NCI-H2196 treated with DMSO at 0.1 percent for 48 hours (cell line): ENCODE data around the gene VASP.
A peak's percentile ranks its signal among the peaks of the same experiment; 100 is the strongest.

Source experiments
- DNase-seq: peaks from one replicate; lab custom pipeline; 2025; ENCODE audit not compliant: unreplicated experiment; lab: John Stamatoyannopoulos, UW

The VASP gene

DNA sequence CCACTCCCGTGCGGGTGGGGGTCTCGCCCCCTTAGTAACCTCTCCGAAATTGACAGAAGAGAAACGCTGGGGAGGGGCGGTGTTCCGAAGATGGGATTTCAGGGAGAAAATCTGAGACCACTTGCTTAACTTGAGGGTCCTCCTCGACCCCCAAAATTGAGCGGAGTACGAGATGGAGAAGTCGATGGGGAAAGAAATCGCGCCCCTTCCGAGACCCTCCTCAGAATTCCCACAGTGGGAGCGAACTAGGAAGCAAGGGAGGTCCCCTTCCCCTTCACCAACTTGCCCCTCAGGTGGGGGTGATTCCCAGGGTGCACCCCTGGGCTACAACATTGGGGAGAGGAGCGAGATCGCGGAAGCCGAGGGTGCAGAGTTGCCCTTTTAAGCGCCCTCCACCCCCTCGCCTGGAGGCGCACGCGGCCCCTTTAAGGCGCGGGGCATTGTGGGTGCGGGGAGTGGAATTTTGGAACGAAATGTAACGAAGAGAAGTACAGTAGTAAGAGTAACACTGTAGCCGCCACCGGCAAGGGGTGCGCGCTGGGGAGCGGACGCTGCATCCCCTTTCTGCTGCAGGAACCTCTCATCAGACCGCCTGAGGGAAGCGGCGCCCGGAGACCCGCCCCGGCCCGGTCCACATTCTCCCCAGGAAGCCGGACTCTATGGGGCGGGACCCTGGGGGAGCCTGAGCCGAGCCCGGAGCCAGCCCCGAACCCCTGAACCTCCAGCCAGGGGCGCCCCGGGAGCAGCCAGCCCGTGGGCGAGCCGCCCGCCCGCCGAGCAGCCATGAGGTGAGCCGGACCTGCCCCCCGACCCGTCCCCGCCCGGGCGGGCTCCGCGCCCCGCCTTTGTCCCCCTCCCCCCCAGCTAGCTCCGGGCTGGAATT is at the start of gene VASP:
VASP (plus strand) TSS at position 491 of the 883 bp plus-strand sequence; CDS start at position 784, 293 bp downstream.
- DNase-seq, result peak; percentile 64

DNA sequence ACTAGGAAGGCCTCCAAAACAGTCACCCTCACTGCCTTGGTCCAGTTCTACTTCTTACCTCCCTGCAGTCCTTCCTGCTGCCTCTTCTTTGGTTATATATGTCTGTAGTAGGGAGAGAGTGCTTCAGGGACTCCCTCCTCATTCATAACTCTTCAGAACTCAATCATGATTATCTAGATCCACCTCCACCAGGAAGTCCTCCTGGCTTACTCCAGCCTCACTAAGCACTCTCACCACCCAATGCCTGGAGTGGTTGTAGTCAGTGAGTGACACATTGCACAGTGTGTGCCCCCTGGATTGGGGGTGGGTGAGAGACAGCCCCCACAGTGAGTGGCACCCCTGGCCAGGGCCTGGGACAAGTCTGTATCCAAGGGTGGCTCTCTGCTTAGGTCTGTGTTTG is 49.5 kb upstream of the VASP start:
- no peak for DNase-seq

DNA sequence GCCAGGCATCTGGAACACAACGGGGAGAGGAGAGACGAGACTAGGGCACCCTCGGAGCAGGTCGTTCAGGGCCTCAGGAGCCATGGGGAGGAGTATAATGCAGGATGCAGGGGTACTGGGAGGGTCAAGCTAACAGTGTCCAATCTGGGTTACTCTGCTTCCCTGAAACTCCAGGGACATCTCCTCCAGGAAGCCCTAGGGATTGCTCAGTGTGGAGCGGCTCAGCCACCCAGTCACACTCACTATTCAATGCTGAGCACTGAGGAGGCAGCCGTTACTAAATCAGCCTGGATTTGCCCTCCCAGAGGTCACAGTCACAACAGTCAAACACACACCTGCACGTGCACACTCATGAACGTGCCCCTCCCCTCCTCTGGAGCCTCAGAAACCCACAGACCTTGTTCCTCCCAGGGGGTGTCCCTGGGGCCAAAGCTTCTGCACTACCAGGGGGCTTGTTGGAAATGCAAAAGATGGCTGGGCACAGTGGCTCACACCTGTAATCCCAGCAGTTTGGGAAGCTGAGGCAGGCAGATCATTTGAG is 46.4 kb upstream of the VASP start:
- DNase-seq, result no peak

DNA sequence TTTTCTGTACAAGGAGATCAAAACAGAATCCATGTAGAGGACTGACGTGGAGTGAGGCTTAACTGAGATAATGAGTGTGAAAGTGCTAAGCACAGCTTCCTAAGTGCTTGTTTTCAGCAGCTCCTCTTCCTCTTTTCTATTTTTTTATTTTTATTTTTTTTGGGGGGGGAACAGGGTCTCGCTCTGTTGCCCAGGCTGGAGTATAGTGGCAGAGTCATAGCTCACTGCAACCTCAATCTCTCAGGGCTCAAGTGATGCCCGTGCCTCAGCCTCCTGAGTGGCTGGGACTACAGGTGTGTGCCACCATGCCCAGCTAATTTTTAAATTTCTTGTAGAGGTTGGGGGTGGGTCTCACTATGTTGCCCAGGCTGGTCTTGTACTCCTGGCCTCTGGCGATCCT is 45.1 kb upstream of the VASP start:
- no peak for DNase-seq

DNA sequence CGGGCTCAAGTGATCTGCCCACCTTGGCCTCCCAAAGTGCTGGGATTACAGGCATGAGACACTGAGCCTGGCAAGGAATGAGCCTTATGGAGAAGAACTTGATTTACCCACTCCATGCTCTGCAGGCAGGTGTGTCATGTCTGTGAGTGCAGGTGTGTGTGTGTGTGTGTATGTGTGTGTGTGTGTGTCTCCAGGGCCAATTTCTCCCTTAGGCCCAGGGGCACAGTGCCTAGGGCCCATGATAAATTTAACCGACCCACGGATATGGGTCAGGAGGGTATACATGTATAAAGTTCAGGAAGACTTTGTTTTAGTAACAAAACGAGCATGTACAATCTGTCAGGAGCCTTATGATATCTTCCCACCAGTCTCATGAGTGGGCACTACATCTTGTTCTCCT is 44.0 kb upstream of the VASP start:
- DNase-seq, result no peak

DNA sequence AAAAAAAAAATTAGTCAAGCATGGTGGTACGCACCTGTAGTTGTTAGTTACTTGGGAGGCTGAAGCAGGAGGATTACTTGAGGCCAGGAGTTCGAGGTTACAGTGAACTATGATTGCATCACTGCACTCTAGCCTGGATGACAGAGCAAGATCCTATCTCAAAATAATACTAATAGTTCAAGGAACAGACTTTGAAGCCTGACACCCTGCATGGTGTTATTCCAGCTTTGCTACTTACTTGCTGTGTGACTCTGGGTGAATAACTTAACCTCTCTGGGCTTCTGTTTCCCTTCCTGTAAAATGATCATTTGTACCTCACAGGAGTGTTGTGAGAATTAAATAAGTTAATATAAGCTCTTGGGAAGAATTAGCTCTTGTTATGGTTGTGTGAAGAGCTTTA is 43.0 kb upstream of the VASP start:
- DNase-seq, result no peak

DNA sequence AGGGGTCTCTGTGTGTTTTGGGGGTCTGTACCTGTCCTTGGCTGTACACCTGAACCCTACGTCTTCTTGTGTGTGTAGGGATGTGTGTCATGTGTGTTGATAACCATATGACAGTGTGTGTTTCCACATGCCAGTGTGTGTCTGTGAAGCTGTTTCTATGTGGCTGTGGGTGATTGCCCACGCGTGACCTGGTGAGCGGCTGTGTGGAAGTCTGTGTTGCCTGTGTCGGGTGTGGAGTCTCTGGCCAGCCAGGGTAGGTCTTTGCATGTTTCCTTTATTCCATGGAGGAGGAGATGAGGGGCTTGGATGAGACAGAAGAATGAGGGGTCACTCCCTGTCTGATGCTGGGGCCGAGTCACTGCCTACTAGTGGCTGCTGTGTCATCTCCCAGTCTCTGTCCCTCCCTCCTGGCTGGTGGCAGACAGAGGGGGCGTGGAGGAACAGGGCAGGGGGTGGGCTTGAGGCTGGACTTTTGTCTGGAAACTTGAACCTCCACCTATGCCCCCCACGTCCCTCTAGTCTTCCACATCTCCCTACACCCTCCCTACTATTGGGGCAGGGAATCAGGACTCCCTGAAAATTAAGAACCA is 42.3 kb upstream of the VASP start:
- DNase-seq, result no peak

DNA sequence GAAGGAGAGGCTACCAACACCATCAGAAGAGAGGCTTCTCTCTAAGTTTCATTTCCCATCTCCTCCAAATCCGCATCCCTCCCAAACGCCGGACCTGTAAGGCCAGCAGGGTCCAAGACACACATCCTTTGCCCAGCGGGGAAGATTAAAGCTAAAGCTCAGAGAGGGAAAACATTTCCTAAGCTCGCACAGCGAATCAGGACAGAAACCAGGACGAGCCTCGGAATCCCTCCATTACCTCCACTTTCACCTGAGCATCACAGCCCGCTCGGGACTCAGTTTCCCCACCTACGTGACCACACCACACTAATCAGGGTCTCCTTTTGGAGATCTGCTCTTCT is 40.2 kb upstream of the VASP start:
- no peak for DNase-seq

DNA sequence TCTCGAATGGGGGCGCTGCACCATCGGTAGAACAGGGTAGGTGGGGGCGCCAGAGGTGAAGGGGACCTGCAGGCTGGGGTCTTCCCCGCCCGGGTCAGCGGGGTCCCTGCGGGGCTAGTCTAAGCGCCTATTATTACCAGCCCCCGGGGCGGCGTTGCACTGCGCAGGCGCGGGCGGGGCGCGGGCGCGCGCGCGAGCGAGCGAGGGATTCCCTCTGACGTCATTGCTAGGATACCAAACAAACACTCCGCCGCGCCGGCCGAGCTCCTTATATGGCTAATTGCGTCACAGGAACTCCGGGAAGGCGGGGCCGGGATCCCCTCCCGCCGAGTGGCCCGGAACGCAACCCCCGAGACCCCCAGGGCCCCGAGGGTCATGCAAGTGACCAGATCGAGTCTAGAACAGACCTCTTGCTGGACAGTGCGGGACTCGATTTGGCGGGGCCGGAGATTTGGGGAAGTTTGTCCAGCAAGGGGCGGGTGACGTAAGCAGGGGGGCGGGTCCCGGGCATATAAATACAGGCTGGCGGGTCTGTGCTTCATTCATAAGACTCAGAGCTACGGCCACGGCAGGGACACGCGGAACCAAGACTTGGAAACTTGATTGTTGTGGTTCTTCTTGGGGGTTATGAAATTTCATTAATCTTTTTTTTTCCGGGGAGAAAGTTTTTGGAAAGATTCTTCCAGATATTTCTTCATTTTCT is 39.7 kb upstream of the VASP start, which contains the start of gene FOSB:
FOSB (plus strand) TSS at position 541 of the 703 bp plus-strand sequence. CDS start 591 bp downstream, outside the sequence.
- DNase-seq, result peak; percentile 90

DNA sequence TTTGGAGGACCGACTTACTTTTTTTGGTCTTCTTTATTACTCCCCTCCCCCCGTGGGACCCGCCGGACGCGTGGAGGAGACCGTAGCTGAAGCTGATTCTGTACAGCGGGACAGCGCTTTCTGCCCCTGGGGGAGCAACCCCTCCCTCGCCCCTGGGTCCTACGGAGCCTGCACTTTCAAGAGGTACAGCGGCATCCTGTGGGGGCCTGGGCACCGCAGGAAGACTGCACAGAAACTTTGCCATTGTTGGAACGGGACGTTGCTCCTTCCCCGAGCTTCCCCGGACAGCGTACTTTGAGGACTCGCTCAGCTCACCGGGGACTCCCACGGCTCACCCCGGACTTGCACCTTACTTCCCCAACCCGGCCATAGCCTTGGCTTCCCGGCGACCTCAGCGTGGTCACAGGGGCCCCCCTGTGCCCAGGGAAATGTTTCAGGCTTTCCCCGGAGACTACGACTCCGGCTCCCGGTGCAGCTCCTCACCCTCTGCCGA is 39.1 kb upstream of the VASP start:
- no peak for DNase-seq

DNA sequence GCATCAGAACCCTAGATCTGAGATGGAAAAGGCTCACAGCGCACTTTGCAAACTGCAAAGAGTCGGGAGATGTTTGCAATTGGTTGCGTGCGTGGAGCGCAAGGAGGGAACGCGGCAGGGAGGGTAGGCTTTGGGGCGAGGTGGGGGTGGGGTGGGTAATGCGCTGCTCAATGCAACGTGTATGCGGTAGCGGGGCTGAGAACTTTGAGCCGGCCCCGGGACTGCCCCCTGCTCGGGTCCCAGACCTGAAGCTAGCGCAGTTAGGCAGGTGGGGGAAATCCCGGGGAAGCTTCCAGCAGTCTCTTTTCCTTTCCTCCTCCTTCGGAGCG is 38.5 kb upstream of the VASP start:
- no peak for DNase-seq

DNA sequence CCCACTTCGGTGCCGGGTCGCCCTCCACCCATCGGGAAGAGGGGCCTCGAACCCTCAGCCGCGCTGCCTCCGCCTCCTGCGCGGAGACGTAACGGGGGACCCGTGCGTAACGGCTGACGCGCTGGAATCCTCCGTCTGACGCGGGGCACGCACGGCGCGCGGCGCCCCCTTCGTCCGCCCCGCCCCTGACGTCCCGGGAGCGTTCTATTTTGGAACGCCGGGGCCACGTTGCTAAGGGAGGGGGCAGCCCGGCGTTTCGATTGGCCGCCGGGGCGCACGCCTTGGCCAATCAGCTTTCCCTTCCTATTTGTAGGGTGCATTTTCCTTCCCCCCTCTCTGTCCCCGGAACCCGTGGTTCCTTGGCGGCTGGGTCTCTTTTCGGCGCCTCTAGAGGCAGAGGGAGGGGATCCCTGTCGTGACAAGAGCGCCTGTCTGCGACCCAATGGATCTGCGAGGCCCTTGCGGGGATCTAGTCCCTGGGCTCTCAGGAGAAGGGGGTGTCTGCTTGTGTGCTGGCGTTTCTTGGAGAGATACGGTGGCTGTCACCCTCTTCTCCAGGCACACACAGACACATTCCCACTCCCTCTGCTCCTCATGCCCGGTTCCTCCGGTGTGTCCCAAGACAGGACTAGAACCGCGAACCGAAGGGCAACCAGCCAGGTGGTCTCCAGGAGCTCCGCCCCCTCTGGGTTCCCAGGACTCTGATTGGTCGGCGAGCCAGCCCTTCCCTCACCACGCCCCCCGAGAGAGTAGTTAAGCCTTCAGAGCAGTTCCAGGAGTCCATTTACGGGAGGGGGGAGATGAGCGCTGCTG is 37.9 kb upstream of the VASP start:
- peak; percentile 89 for DNase-seq

DNA sequence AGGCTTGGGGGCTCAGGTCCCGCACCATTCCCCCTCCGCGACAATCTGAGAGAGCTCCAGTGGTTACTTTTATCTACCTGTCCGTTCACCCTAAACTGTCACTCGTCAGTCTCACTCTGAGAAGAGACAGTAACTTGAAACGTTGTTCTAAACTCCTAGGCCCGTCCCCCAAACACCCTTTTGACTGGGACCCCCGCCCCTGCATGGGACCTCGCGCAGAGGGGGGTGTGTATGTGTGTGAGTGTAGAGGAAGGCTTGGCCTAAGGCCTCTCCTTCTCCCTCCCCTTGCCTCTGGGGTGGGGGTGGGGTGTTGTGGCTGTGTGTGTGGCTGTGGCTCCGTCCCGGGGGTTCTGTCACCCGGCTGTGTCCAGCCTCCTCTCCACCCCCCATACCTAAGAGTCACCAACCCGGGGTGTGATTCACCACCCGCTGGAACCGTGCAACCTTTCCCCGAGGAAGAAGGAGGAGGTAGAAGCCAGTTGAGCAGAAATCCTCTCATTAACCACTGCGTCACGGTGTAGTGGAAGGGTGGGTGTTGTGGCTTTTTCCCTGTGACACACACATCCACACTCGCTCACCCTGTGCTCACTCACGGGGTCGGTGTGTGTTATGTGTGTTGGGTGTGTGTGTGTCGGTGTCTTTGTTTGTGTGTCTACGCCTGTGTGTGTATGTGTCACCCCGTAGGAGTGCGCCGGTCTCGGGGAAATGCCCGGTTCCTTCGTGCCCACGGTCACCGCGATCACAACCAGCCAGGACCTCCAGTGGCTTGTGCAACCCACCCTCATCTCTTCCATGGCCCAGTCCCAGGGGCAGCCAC is 37.1 kb upstream of the VASP start:
- no peak for DNase-seq

DNA sequence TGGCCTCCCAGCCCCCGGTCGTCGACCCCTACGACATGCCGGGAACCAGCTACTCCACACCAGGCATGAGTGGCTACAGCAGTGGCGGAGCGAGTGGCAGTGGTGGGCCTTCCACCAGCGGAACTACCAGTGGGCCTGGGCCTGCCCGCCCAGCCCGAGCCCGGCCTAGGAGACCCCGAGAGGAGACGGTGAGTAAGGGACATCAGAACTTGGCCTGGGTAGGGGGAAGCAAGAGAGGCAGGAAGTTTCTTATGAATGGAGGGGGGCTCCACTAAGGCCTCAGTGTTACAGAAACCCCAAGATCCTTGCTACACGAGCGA is 36.6 kb upstream of the VASP start:
- DNase-seq, result no peak

DNA sequence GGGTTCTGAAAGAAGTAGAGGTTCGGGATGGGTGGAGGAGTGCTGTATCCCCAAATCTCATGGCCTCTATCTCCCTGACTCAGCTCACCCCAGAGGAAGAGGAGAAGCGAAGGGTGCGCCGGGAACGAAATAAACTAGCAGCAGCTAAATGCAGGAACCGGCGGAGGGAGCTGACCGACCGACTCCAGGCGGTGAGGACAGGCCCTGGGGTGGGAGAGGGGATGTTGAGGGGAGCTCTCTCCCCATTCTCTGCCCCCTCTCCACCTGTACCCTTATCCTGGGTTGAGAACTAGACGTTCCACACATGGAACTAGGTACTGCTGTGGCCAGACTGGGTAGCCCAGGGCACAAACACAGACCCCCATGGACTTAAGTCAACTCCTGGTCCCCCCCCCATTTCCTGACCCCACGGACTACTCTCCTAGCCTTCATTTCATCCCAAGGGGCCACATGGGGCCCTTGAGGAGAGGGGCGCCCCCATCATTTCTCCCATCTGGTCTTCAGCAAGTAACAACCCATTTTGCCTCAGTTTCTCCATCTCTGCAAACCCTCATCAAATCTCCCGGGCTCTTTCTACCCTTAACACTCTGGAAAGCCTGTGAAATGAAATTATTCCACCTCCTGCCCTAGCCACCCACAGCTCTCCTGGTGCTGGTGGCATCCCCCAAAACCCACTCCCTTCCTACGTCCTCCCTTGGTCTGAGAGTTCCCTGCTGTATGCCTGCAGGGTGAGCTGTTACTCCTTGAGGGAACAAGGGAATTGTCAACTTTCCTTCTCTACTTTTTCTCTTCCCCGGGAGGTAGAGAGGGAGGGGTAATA is 36.0 kb upstream of the VASP start:
- DNase-seq, result no peak

DNA sequence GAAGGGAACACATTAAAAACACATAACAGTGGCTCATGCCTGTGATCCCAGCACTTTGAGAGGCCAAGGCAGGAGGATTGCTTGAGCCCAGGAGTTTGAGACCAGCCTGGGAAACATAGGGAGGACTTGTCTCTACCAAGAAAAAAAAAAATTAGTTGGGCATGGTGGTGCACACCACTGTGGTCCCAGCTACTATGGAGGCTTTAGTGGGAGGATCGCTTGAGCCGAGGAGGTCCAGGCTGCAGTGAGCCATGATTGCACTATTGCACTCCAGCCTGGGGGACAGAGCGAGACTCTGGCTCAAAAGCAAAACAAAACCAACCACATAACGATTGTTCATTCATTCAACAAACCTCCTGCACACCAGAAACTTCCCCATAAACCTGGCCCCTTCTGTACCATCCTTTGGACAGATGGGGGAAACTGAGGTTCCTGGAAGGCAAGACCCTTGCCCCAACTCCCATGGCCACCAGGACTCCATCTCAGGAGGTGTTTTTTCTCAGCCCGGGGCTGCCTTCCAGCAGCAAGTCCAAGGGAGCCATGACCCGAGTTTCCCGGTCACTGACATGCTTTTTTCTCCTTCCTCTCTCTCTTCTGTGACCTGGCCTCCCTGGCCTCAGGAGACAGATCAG is 35.2 kb upstream of the VASP start:
- DNase-seq, result no peak

DNA sequence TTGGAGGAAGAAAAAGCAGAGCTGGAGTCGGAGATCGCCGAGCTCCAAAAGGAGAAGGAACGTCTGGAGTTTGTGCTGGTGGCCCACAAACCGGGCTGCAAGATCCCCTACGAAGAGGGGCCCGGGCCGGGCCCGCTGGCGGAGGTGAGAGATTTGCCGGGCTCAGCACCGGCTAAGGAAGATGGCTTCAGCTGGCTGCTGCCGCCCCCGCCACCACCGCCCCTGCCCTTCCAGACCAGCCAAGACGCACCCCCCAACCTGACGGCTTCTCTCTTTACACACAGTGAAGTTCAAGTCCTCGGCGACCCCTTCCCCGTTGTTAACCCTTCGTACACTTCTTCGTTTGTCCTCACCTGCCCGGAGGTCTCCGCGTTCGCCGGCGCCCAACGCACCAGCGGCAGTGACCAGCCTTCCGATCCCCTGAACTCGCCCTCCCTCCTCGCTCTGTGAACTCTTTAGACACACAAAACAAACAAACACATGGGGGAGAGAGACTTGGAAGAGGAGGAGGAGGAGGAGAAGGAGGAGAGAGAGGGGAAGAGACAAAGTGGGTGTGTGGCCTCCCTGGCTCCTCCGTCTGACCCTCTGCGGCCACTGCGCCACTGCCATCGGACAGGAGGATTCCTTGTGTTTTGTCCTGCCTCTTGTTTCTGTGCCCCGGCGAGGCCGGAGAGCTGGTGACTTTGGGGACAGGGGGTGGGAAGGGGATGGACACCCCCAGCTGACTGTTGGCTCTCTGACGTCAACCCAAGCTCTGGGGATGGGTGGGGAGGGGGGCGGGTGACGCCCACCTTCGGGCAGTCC is 34.5 kb upstream of the VASP start:
- no peak for DNase-seq

DNA sequence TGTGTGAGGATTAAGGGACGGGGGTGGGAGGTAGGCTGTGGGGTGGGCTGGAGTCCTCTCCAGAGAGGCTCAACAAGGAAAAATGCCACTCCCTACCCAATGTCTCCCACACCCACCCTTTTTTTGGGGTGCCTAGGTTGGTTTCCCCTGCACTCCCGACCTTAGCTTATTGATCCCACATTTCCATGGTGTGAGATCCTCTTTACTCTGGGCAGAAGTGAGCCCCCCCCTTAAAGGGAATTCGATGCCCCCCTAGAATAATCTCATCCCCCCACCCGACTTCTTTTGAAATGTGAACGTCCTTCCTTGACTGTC is 34.0 kb upstream of the VASP start:
- no peak for DNase-seq
